Panc1 (cell line): ENCODE measurements around the gene FGD4.

Experiments
- POLR2AphosphoS5 ChIP-seq: IDR thresholded peaks from 2 replicates; pipeline ENCODE4 v1.6.1; 2012; ENCODE audit warnings: mild to moderate bottlenecking, low read depth, low read length, moderate library complexity
- REST ChIP-seq, 2 experiments: IDR thresholded peaks; 2 replicates each; pipeline ENCODE4 v1.6.1; 2011 to 2012; ENCODE audit warnings: low read depth in 2 of 2, control low read depth in 1 of 2, low read length in 1 of 2, mild to moderate bottlenecking in 1 of 2, moderate library complexity in 1 of 2; ENCODE audit not compliant: insufficient read depth in 1 of 2

GRCh38 chr12:32686340-32686739, 287.0 kb downstream of the FGD4 start:
- no peak for TF ChIP-seq REST (IDR thresholded peaks at IDR 0.05; ENCODE audit: insufficient read depth in 1 of 2, low read depth in 2 of 2, low read length in 1 of 2)
- TF ChIP-seq POLR2AphosphoS5: no peak
